Stomach (tissue), 4 donors: ENCODE results near the gene PTH2.

Experiments
- POLR2A ChIP-seq, 4 donors: fragments of 450-650 bp; IDR thresholded peaks; one replicate each; pipeline ENCODE4 v1.6.1; 2016; ENCODE audit warnings: antibody characterized with exemption in 4 of 4, control low read depth in 2 of 4, mild to moderate bottlenecking in 1 of 4, moderate library complexity in 1 of 4
- TF ChIP-seq, protein P1 (sequence below), 7 experiments: fragments of 450-650 bp in 4 of 7; fragments of 200-600 bp in 3 of 7; sonication (generic) in 3 of 7; IDR thresholded peaks; one replicate each; pipeline ENCODE4 v1.5.1; 2016 to 2019; ENCODE audit warnings: antibody characterized with exemption in 7 of 7, control low read depth in 2 of 7, mild to moderate bottlenecking in 1 of 7

GRCh38 chr19:49378512-49378911, 44.7 kb downstream of the PTH2 start:
- TF ChIP-seq, protein P1, sequence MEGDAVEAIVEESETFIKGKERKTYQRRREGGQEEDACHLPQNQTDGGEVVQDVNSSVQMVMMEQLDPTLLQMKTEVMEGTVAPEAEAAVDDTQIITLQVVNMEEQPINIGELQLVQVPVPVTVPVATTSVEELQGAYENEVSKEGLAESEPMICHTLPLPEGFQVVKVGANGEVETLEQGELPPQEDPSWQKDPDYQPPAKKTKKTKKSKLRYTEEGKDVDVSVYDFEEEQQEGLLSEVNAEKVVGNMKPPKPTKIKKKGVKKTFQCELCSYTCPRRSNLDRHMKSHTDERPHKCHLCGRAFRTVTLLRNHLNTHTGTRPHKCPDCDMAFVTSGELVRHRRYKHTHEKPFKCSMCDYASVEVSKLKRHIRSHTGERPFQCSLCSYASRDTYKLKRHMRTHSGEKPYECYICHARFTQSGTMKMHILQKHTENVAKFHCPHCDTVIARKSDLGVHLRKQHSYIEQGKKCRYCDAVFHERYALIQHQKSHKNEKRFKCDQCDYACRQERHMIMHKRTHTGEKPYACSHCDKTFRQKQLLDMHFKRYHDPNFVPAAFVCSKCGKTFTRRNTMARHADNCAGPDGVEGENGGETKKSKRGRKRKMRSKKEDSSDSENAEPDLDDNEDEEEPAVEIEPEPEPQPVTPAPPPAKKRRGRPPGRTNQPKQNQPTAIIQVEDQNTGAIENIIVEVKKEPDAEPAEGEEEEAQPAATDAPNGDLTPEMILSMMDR (IDR thresholded peaks at IDR 0.05): no peak
- TF ChIP-seq POLR2A (IDR thresholded peaks at IDR 0.05): no peak
